HFFc6 (cell line): ENCODE results near the gene CRHR1. TPM values are rescaled to one million over a fixed set of nuclear protein-coding genes. Genes with fewer than 3 reads are reported as not detected.

Experiments used
- DNase-seq: peaks from one replicate; pipeline ENCODE4 v3.0.0-alpha.2; 2018
- H3K27ac Mint-ChIP-seq: 2 replicates; pipeline ENCODE4 v1.8.0; 2020; ENCODE audit warnings: mild to moderate bottlenecking, mixed read lengths
- H3K27me3 Mint-ChIP-seq: 2 replicates; pipeline ENCODE4 v1.8.0; 2021; ENCODE audit warnings: mild to moderate bottlenecking, moderate library complexity, mixed read lengths; ENCODE audit not compliant: insufficient read depth
- H3K36me3 Mint-ChIP-seq: 2 replicates; pipeline ENCODE4 v1.8.0; 2021; ENCODE audit warnings: low read depth, mixed read lengths
- H3K4me1 Mint-ChIP-seq: 2 replicates; pipeline ENCODE4 v1.8.0; 2020; ENCODE audit warnings: low read depth, mixed read lengths
- H3K4me3 Mint-ChIP-seq: 2 replicates; pipeline ENCODE4 v1.8.0; 2020; ENCODE audit warnings: mild to moderate bottlenecking, moderate library complexity, mixed read lengths
- H3K9me3 Mint-ChIP-seq: 2 replicates; pipeline ENCODE4 v1.8.0; 2020; ENCODE audit warnings: mild to moderate bottlenecking, mixed read lengths
- total RNA-seq, 6 experiments: library from RNA; stranded (reverse); fragmentation: NEBNext Ultra II Directional; extraction: Animal tissue kit (Norgen Biotek cat#: 25700); gene quantifications; 2 replicates in 1 of 6; 3 replicates in 5 of 6; pipeline ENCODE4 v1.2.3, GENCODE V29; 2021
- TF ChIP-seq, protein P1 (sequence below): fragments of 200-600 bp; sonication (generic); IDR thresholded peaks from 2 replicates; pipeline ENCODE4 v1.5.0; 2021; ENCODE audit warnings: antibody characterized with exemption, mild to moderate bottlenecking

The CRHR1 gene
- total RNA-seq, 6 experiments from 2014 or later, result not detected

DNA sequence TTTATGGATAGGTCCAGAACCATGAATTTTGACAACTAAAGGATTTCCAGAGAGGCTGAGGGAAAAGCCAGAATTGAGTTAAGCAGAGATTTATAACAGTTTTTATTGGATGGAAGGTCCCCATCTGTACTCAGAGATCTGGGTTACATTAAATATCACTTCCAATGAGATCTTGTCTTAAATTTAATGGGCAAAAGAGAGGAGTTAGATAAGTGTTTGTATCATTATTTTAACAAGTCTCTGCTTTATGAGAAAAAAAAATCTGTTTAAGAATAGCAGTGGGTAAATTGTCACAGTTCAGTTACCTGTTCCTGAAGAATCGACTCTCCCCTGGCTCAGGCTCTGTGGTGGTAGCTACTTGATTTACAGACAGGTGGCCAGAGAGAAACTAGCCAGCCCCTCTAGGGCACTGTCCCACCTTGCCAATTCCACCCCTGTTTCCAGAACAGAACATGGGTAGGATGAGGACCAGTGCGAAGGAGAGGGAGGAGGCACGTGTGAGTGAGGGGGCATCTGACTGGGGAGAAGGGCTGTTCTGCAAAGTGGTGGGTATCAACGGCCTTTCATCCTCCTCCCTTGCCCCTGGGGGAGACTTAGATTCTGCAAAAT, 22.1 kb upstream of the CRHR1 start:
- Mint-ChIP-seq H3K4me1 (no peaks in the 10 kb centered on the region), H3K27me3 (peaks cover 30% of the 10 kb centered on the region), H3K27ac (no peak overlapping the region), H3K4me3 (no peak overlapping the region), H3K36me3 (no peaks in the 10 kb centered on the region), H3K9me3 (no peaks in the 10 kb centered on the region)
- no peak for DNase-seq
- TF ChIP-seq, protein P1, sequence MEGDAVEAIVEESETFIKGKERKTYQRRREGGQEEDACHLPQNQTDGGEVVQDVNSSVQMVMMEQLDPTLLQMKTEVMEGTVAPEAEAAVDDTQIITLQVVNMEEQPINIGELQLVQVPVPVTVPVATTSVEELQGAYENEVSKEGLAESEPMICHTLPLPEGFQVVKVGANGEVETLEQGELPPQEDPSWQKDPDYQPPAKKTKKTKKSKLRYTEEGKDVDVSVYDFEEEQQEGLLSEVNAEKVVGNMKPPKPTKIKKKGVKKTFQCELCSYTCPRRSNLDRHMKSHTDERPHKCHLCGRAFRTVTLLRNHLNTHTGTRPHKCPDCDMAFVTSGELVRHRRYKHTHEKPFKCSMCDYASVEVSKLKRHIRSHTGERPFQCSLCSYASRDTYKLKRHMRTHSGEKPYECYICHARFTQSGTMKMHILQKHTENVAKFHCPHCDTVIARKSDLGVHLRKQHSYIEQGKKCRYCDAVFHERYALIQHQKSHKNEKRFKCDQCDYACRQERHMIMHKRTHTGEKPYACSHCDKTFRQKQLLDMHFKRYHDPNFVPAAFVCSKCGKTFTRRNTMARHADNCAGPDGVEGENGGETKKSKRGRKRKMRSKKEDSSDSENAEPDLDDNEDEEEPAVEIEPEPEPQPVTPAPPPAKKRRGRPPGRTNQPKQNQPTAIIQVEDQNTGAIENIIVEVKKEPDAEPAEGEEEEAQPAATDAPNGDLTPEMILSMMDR, result no peak

DNA sequence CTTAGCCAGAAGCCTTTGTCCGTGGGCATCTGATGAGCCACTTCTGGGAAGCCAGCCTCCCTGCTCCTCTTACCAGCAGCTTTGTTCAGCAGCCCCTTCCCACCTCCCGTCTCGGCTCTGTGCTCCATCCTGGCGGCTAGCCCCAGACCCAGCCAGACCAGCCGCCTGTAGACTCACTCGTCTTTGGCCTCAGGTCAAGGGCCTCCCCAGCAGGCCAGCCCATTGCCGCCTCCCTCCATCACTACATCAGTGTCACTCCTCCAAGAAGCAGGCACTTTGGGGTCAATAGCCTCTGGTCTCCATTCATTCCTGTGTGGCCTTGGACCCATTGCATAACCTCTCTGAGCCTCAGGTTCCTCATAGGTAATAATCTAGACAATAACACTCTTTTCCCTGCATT, 20.9 kb upstream of the CRHR1 start:
- no peak overlapping the region for H3K27ac Mint-ChIP-seq
- H3K27me3 Mint-ChIP-seq, result peaks cover 26% of the 10 kb centered on the region
- H3K36me3 Mint-ChIP-seq, result no peaks in the 10 kb centered on the region

DNA sequence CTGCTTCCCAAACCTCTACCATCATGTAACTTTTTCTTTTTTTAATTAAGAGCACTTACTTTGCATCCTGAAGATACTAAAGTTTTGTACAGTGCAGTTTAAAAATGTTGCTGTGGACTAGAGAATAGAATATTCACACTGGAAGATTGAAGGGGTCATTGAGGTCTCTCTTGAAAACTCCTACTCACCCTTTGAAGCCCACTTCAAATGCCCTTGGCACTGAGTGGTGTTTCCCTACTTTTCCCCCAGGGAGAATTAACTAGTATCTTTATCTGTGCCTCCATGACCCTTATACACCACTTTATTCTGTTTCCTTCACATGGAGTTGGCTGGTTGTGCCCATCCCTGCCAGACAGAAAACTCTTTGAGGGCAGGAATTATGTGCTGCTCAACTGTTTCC, 19.6 kb upstream of the CRHR1 start:
- H3K27me3 Mint-ChIP-seq, result peaks cover 25% of the 10 kb centered on the region
- H3K36me3 Mint-ChIP-seq, result no peaks in the 10 kb centered on the region
- no peak for DNase-seq
- no peaks in the 10 kb centered on the region for H3K4me1 Mint-ChIP-seq
- H3K9me3 Mint-ChIP-seq, result no peaks in the 10 kb centered on the region
- H3K27ac Mint-ChIP-seq, result no peak overlapping the region
- TF ChIP-seq, protein P1, result no peak
- no peak overlapping the region for H3K4me3 Mint-ChIP-seq

More for the DNA sequence above, 20.9 kb upstream of the CRHR1 start:
- no peak overlapping the region for H3K4me3 Mint-ChIP-seq
- TF ChIP-seq, protein P1, result no peak
- H3K9me3 Mint-ChIP-seq, result no peaks in the 10 kb centered on the region
- DNase-seq, result no peak
- H3K4me1 Mint-ChIP-seq, result no peaks in the 10 kb centered on the region

DNA sequence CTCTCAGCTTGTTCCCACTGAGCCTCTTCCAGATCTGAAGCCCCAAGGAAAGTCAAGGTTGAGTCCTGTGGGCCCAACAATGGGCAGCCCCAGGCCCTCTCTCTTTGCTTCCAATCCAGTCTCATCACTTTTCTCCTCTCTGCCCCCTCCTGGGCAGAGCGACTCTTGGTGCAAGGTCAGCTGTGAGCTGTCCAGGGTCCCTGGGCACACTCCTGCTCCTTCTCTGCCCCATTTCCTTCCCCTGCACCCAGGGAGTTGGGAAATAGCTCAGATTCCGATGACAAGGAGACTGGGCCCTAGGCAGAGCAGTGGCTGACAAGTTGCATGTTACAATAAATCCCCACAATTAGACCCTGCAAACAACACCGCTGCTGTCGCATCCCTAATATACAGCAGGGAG, 16.1 kb upstream of the CRHR1 start:
- DNase-seq, result peak; percentile 4
- no peak overlapping the region for H3K27ac Mint-ChIP-seq
- H3K4me1 Mint-ChIP-seq, result no peaks in the 10 kb centered on the region
- peaks cover 33% of the 10 kb centered on the region for H3K27me3 Mint-ChIP-seq
- H3K9me3 Mint-ChIP-seq, result no peaks in the 10 kb centered on the region
- no peaks in the 10 kb centered on the region for H3K36me3 Mint-ChIP-seq
- no peak overlapping the region for H3K4me3 Mint-ChIP-seq
- TF ChIP-seq, protein P1, result peak; percentile 10; the same call in 1 of the 2 replicates

DNA sequence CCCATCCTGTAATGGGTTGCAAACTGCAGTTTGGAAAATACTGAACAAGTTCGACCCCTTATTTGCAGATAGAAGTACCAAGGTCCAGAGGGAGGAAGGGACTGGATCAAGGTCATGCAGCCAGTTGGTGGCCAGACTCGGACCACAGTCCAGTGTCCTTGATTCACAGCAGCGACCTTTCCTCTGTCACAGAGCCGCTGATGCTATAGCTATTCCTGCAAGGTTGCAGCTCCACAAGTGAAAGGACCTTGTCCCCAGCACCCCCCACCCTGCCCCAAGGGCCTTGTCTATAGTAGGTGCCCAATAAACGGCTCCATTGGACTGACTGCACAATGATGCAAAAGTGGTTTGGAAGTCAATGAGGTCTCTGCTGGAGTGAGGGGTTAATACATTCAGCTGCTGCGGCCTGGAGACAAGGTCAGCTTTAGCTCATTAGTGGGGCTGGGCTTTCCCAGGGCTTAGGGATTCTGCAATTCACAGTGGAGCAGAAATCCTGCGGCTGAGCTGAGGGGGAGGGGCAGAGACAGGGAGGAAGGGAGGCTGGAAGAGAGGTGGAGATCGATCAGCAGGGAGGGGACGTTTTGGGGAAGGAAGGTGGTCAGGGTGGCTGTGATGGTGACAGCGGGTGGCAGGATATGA, 13.4 kb upstream of the CRHR1 start:
- peaks cover 20% of the 10 kb centered on the region for H3K27me3 Mint-ChIP-seq
- H3K27ac Mint-ChIP-seq, result no peak overlapping the region
- TF ChIP-seq, protein P1, result no peak
- no peaks in the 10 kb centered on the region for H3K36me3 Mint-ChIP-seq
- no peaks in the 10 kb centered on the region for H3K9me3 Mint-ChIP-seq
- no peak overlapping the region for H3K4me3 Mint-ChIP-seq
- DNase-seq, result no peak
- H3K4me1 Mint-ChIP-seq, result no peaks in the 10 kb centered on the region
